Heart right ventricle (tissue), 16 donors: ENCODE results near the gene ATAD1. TPM values are rescaled to one million over a fixed set of nuclear protein-coding genes. Genes with fewer than 3 reads are reported as not detected.

Experiments
- ATAC-seq, 8 donors: fragments of 200-7000 bp; cut with Tn5 transposase; one replicate each; pipeline ENCODE4 v1.9.1; 2020; ENCODE audit warnings: mild to moderate bottlenecking in 8 of 8, moderate library complexity in 8 of 8, moderate number of reproducible peaks in 1 of 8
- DNase-seq, 2 donors: peaks; one replicate each; pipeline ENCODE4 v3.0.0-alpha.2; 2020
- H3K27ac ChIP-seq, 10 donors: fragments of 200-600 bp; sonication (generic) in 2 of 10; one replicate each; pipeline versions ENCODE4 v1.5.0 to v1.8.0; 2020 to 2022; ENCODE audit warnings: mild to moderate bottlenecking in 3 of 10
- H3K27me3 ChIP-seq, 7 donors: fragments of 200-600 bp; one replicate each; pipeline ENCODE4 v1.8.0; 2021 to 2022; ENCODE audit warnings: mild to moderate bottlenecking in 2 of 7
- H3K36me3 ChIP-seq, 9 donors: fragments of 200-600 bp; sonication (generic) in 1 of 9; one replicate each; pipeline versions ENCODE4 v1.5.0 to v1.8.0; 2020 to 2022; ENCODE audit warnings: mild to moderate bottlenecking in 2 of 9
- H3K4me1 ChIP-seq, 9 donors: fragments of 200-600 bp; sonication (generic) in 1 of 9; one replicate each; pipeline versions ENCODE4 v1.5.0 to v1.8.0; 2020 to 2022; ENCODE audit warnings: mild to moderate bottlenecking in 4 of 9
- H3K4me3 ChIP-seq, 10 donors: fragments of 200-600 bp; sonication (generic) in 2 of 10; one replicate each; pipeline versions ENCODE4 v1.5.0 to v1.8.0; 2020 to 2022; ENCODE audit warnings: mild to moderate bottlenecking in 7 of 10, moderate library complexity in 2 of 10
- H3K9me3 ChIP-seq, 11 donors: fragments of 200-600 bp in 10 of 11; sonication (generic) in 2 of 11; one replicate each; pipeline versions ENCODE4 v1.5.0 to v1.8.0; 2013 to 2022; ENCODE audit warnings: mild to moderate bottlenecking in 2 of 11, control low read depth in 1 of 11, moderate library complexity in 1 of 11
- CTCF ChIP-seq, 9 donors: fragments of 200-600 bp; sonication (generic) in 2 of 9; IDR thresholded peaks; one replicate each; pipeline versions ENCODE4 v1.5.0 to v1.8.0; 2021 to 2022; ENCODE audit warnings: antibody characterized with exemption in 9 of 9, mild to moderate bottlenecking in 5 of 9, moderate library complexity in 1 of 9
- WGBS, 2 donors: extraction: QIAGEN DNeasy Blood & Tissue Kit; methylation state at CpG; one replicate each; pipeline ENCODE4 v1.1.7; 2013; ENCODE audit warnings: inconsistent platforms in 1 of 2; 5-methylcytosine and 5-hydroxymethylcytosine counted together
- intact Hi-C, 10 donors: fragments of 100-400 bp; cut with DNase I; formaldehyde crosslinking; loops; one replicate each; pipeline versions ENCODE4 v1.11.1 to v1.14.2; 2022
- polyA plus RNA-seq, 2 donors: library from polyadenylated mRNA; stranded (reverse); fragments of 200-250 nt; gene quantifications; one replicate each; pipeline ENCODE4 v1.2.3, GENCODE V29; 2013
- total RNA-seq, 10 donors: library from RNA; stranded (reverse); fragmentation: NEBNext Ultra II Directional in 3 of 10; extraction: Animal tissue kit (Norgen Biotek cat#: 25700) in 3 of 10; gene quantifications; one replicate each; pipeline versions ENCODE4 v1.2.1 to v1.2.4, GENCODE V29; 2021 to 2023
- donor health status: Arrhythmogenic right ventricular cardiomyopathy.
- donor health status: ischemic (EF 13 %, LVEDD 7.1; RV severe dilation, severe dysfunction).
- donor health status: healthy with polysubstance abuse.
- donor health status: DM: no; HTN: yes; CAD: no.
- donor health status: DM: no; HTN: no; CAD: no.
- donor health status: ischemic (EF 25% LVEDD 6.9; RV normal size, moderate dysfunction).
- donor health status: ischemic (EF 25% LVEDD 5.7; RV mildly dilated, moderate dysfunction).
- donor health status: healthy.
- donor health status: DM: yes; HTN: yes; CAD: no.
- donor health status: Ischemic cardiomyopathy.
- donor health status: ischemic (EF 35%, LVEDD 5.7; RV mildly dilated, moderate dysfunction).
- donor health status: nonischemic (EF 11% LVEDD 7.7; RV severe dilation, severe dysfunction).
- donor health status: DM: yes; HTN: yes; CAD: no.
- donor health status: PGD.
- donor health status: ischemic (EF 29% LVEDD 5.4; RV normal size, mild dysfunction).
- donor health status: nonischemic (EF 23%, LVEDD 6.1; RV moderate dilation, normal function).

The ATAD1 gene
- total and polyA plus RNA-seq, 12 donors = 18.4 to 147 (median 97.8) TPM

GRCh38 chr10:87707254-87707653 lies 110.8 kb downstream of the ATAD1 start:
- Histone ChIP-seq H3K27me3 (no peaks in the 10 kb centered on the region), H3K36me3 (peaks cover 0 to 25% (median 0%) of the 10 kb centered on the region in 9 donors), H3K27ac (no peak overlapping the region), H3K4me1 (no peaks in the 10 kb centered on the region), H3K4me3 (no peak overlapping the region), H3K9me3 (no peaks in the 10 kb centered on the region)
- ATAC-seq (no peak), DNase-seq (no peak)
- no peak for TF ChIP-seq CTCF (IDR thresholded peaks at IDR 0.05)
- WGBS, 2 donors = 95 to 99% methylated on average over 4 of the region's 4 CpGs
- intact Hi-C loops = no loop called here

GRCh38 chr10:87706731-87707130 lies 111.3 kb downstream of the ATAD1 start:
- no peak for TF ChIP-seq CTCF (IDR thresholded peaks at IDR 0.05)
- 79 to 90% methylated on average over 4 of the region's 4 CpGs for WGBS, 2 donors
- intact Hi-C loops = no loop called here

GRCh38 chr10:87705339-87705738 lies 112.7 kb downstream of the ATAD1 start:
- intact Hi-C loops = no loop called here
- H3K27ac ChIP-seq = no peak overlapping the region
- DNase-seq = no peak

More at GRCh38 chr10:87706731-87707130, 111.3 kb downstream of the ATAD1 start:
- no peak overlapping the region for H3K27ac ChIP-seq
- no peaks in the 10 kb centered on the region for H3K27me3 ChIP-seq
- DNase-seq = no peak
- no peak overlapping the region for H3K4me3 ChIP-seq
- no peaks in the 10 kb centered on the region for H3K9me3 ChIP-seq
- no peaks in the 10 kb centered on the region for H3K4me1 ChIP-seq
- H3K36me3 ChIP-seq = peaks cover 0 to 25% (median 0%) of the 10 kb centered on the region in 9 donors
- no peak for ATAC-seq

GRCh38 chr10:87703771-87704170 lies 114.3 kb downstream of the ATAD1 start:
- H3K4me1 ChIP-seq = peaks cover 0 to 8% (median 0%) of the 10 kb centered on the region in 9 donors

More at GRCh38 chr10:87705339-87705738, 112.7 kb downstream of the ATAD1 start:
- Histone ChIP-seq H3K4me1 (peaks cover 0 to 7% (median 0%) of the 10 kb centered on the region in 9 donors), H3K27me3 (no peaks in the 10 kb centered on the region), H3K9me3 (no peaks in the 10 kb centered on the region), H3K4me3 (no peak overlapping the region), H3K36me3 (peaks cover 0 to 14% (median 0%) of the 10 kb centered on the region in 9 donors)
- TF ChIP-seq CTCF (IDR thresholded peaks at IDR 0.05) = no peak
- no peak for ATAC-seq

More at GRCh38 chr10:87703771-87704170, 114.3 kb downstream of the ATAD1 start:
- no peak for DNase-seq
- Histone ChIP-seq H3K9me3 (no peaks in the 10 kb centered on the region), H3K27ac (no peak overlapping the region), H3K36me3 (no peaks in the 10 kb centered on the region), H3K4me3 (no peak overlapping the region), H3K27me3 (no peaks in the 10 kb centered on the region)
- WGBS, 2 donors = 52 to 75% methylated on average over 1 of the region's 1 CpG
- intact Hi-C loops = no loop called here
- TF ChIP-seq CTCF (IDR thresholded peaks at IDR 0.05) = no peak
- ATAC-seq = no peak
